Esophagus squamous epithelium (tissue), 5 donors: Measurements from ENCODE around the gene AGO3. TPM values are rescaled to one million over a fixed set of nuclear protein-coding genes. Genes with fewer than 3 reads are reported as not detected.

ENCODE experiments used
- DNase-seq: peaks from one replicate; lab custom pipeline; 2025; lab: John Stamatoyannopoulos, UW
- H3K27ac ChIP-seq, 4 donors: fragments of 200-600 bp; sonication (generic); one replicate each; pipeline ENCODE4 v1.5.1; 2016 to 2019; ENCODE audit warnings: mild to moderate bottlenecking in 1 of 4
- H3K27me3 ChIP-seq, 4 donors: fragments of 200-600 bp; sonication (generic); 1 replicate in 3 of 4; 2 replicates in 1 of 4; pipeline versions ENCODE4 v1.5.1 to v1.6.0; 2017 to 2021; ENCODE audit warnings: antibody characterized with exemption in 1 of 4
- H3K36me3 ChIP-seq, 3 donors: fragments of 200-600 bp; sonication (generic); one replicate each; pipeline ENCODE4 v1.5.1; 2016 to 2019
- H3K4me1 ChIP-seq, 3 donors: fragments of 200-600 bp; sonication (generic); one replicate each; pipeline ENCODE4 v1.5.1; 2017 to 2019
- H3K4me3 ChIP-seq, 4 donors: fragments of 200-600 bp; sonication (generic); 1 replicate in 3 of 4; 2 replicates in 1 of 4; pipeline ENCODE4 v1.5.1; 2016 to 2019; ENCODE audit warnings: mild to moderate bottlenecking in 2 of 4, moderate library complexity in 1 of 4
- H3K9me3 ChIP-seq, 3 donors: fragments of 200-600 bp; sonication (generic); one replicate each; pipeline ENCODE4 v1.5.1; 2016 to 2019
- POLR2A ChIP-seq, 4 donors: fragments of 450-650 bp; IDR thresholded peaks; one replicate each; pipeline ENCODE4 v1.6.1; 2017; ENCODE audit warnings: antibody characterized with exemption in 4 of 4, mild to moderate bottlenecking in 4 of 4, moderate library complexity in 3 of 4
- WGBS, 2 donors: methylation state at CpG; one replicate each; pipeline ENCODE4 v1.1.5; 2018; 5-methylcytosine and 5-hydroxymethylcytosine counted together
- intact Hi-C: fragments of 100-400 bp; cut with DNase I; formaldehyde crosslinking; loops from one replicate; pipeline ENCODE4 v1.15.0; 2022
- total RNA-seq, 4 donors: library from RNA; depleted of rRNA; stranded (reverse); fragments of >200 nt; gene quantifications; one replicate each; pipeline ENCODE4 v1.1.0, GENCODE V29; 2016
- TF ChIP-seq, protein P1 (sequence below), 6 experiments: fragments of 450-650 bp in 4 of 6; fragments of 200-600 bp in 2 of 6; sonication (generic) in 2 of 6; IDR thresholded peaks; one replicate each; pipeline ENCODE4 v1.5.1; 2016 to 2019; ENCODE audit warnings: antibody characterized with exemption in 6 of 6, mild to moderate bottlenecking in 4 of 6, moderate library complexity in 4 of 6
- donor health status: DM: yes; HTN: yes; CAD: no.

Gene AGO3
- total RNA-seq, 4 donors from 2014 or later: 8.1 to 17.0 (median 12.0) TPM

- 0 to 2% methylated on average over 3 to 7 of the region's 28 CpGs for WGBS, 2 donors
These were observed 697 bp downstream of the AGO3 start for GRCh38 chr1:35931446-35932157.

GRCh38 chr1:35932158-35932636 is 1.3 kb downstream of the AGO3 start:
- H3K36me3 ChIP-seq: no peaks in the 10 kb centered on the region
- TF ChIP-seq, protein P1, sequence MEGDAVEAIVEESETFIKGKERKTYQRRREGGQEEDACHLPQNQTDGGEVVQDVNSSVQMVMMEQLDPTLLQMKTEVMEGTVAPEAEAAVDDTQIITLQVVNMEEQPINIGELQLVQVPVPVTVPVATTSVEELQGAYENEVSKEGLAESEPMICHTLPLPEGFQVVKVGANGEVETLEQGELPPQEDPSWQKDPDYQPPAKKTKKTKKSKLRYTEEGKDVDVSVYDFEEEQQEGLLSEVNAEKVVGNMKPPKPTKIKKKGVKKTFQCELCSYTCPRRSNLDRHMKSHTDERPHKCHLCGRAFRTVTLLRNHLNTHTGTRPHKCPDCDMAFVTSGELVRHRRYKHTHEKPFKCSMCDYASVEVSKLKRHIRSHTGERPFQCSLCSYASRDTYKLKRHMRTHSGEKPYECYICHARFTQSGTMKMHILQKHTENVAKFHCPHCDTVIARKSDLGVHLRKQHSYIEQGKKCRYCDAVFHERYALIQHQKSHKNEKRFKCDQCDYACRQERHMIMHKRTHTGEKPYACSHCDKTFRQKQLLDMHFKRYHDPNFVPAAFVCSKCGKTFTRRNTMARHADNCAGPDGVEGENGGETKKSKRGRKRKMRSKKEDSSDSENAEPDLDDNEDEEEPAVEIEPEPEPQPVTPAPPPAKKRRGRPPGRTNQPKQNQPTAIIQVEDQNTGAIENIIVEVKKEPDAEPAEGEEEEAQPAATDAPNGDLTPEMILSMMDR (IDR thresholded peaks at IDR 0.05): no peak
- no peak for TF ChIP-seq POLR2A (IDR thresholded peaks at IDR 0.05)
- whole genome bisulfite sequencing, 2 donors: 28 to 34% methylated on average over 7 of the region's 7 CpGs
- H3K27ac ChIP-seq: peak overlapping the region in 2 of 4 donors; percentile 90 to 95
- no peaks in the 10 kb centered on the region for H3K27me3 ChIP-seq
- intact Hi-C loops: no loop called here
- H3K4me1 ChIP-seq: peaks cover 0 to 60% (median 19%) of the 10 kb centered on the region in 3 donors
- no peaks in the 10 kb centered on the region for H3K9me3 ChIP-seq
- no peak for DNase-seq
- peak overlapping the region; percentile 59 to 91 (median 82) for H3K4me3 ChIP-seq

More at GRCh38 chr1:35931446-35932157, 697 bp downstream of the AGO3 start:
- DNase-seq: no peak
- intact Hi-C loops: no loop called here
- peak overlapping the region; percentile 90 to 100 (median 96) for H3K27ac ChIP-seq
- peaks cover 0 to 58% (median 19%) of the 10 kb centered on the region in 3 donors for H3K4me1 ChIP-seq
- TF ChIP-seq, protein P1 (IDR thresholded peaks at IDR 0.05): no peak
- no peak for TF ChIP-seq POLR2A (IDR thresholded peaks at IDR 0.05)
- H3K9me3 ChIP-seq: no peaks in the 10 kb centered on the region
- no peaks in the 10 kb centered on the region for H3K36me3 ChIP-seq
- H3K4me3 ChIP-seq: peak overlapping the region; percentile 59 to 91 (median 82)
- no peaks in the 10 kb centered on the region for H3K27me3 ChIP-seq

DNA sequence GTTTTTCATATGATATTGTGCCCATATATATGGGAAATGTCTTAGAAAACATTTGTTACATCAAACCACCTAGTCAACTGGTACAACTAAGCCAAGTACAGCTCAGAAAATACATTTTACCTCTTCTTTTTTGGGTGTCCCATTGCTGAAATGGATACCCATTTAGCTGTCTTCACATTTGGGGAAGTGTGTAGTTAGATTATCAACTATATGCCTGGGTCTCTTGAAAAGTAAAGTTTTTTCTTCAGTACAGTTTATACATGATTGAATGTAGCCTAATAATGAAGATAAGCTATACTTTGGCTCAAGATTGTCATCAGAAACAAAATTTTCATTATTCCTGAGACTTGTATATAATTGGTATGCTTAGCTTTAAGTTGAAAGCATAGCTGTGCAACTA is 2.0 kb downstream of the AGO3 start:
- no peak overlapping the region for H3K4me3 ChIP-seq
- intact Hi-C loops: no loop called here
- H3K27ac ChIP-seq: no peak overlapping the region
- peaks cover 0 to 60% (median 19%) of the 10 kb centered on the region in 3 donors for H3K4me1 ChIP-seq
- H3K36me3 ChIP-seq: no peaks in the 10 kb centered on the region
- TF ChIP-seq, protein P1 (IDR thresholded peaks at IDR 0.05): no peak
- no peak for TF ChIP-seq POLR2A (IDR thresholded peaks at IDR 0.05)
- no peaks in the 10 kb centered on the region for H3K9me3 ChIP-seq
- H3K27me3 ChIP-seq: no peaks in the 10 kb centered on the region
- no peak for DNase-seq

DNA sequence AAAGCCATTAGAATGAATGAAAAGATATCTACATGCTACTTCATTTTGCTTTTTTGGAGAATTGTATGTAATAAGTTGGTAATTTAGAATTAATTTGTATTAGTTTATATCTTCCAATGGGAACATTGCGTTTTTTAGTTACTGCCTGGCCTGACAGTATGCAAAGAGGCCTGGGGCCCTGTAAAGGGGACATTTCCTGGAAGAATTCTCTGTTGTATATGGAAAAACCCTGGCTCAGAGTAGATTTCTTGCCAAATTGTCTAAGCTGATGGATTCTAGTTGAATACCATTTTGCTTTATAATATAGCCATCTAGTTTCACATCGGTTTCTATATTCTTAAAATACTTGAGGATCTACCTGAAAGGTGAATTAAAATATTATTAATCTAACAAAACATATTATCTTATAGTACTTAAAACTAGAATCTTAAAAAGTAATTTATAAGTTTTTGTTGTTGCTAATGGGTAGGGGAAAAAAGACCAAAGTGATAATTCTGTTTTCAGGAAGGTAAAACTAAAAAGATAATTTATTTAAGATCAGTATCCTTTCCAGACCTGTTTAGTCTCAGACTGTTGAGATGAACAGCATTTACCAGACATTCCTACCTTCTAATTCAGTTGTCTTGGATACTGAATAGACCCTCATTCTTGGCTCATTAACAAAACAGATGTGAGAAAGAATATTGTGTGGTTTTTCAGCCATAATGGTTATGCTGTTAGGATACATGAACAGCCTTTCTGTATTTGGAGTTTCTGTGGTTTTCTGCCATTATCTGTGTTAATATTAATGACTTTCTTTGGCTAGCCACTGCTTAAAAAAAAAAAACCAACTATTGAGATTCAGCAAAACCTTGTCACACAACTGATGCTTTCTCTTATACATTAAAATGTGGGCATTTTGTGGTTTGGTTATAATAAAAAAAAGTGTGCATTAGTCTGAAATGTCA is 4.8 kb downstream of the AGO3 start:
- intact Hi-C loops: no loop called here
- Histone ChIP-seq H3K36me3 (no peaks in the 10 kb centered on the region), H3K4me1 (peaks cover 0 to 48% (median 19%) of the 10 kb centered on the region in 3 donors), H3K27ac (no peak overlapping the region), H3K27me3 (no peaks in the 10 kb centered on the region), H3K9me3 (no peaks in the 10 kb centered on the region), H3K4me3 (no peak overlapping the region)
- TF ChIP-seq POLR2A (IDR thresholded peaks at IDR 0.05): no peak
- TF ChIP-seq, protein P1 (IDR thresholded peaks at IDR 0.05): no peak
- no peak for DNase-seq
- 50 to 52% methylated on average over 2 of the region's 2 CpGs for WGBS, 2 donors
